HG03135 (cell line): ENCODE results near the gene ZDHHC5.

Experiments used
- ATAC-seq: cut with Tn5 transposase; IDR thresholded peaks from one replicate; pipeline ENCODE4 v1.9.1; 2021; ENCODE audit warnings: mild to moderate bottlenecking, moderate library complexity; ENCODE audit not compliant: unreplicated experiment

ZDHHC5 gene

GRCh38 chr11:57667736-57668433, at the start of gene ZDHHC5:
Gene ZDHHC5 (plus strand): TSS chr11:57668114. CDS start chr11:57673091, 4,977 bp downstream.
- peak; percentile 83 for ATAC-seq

GRCh38 chr11:57618438-57618837, 49.5 kb upstream of the ZDHHC5 start:
- ATAC-seq, result no peak

- no peak for ATAC-seq
Observed at GRCh38 chr11:57619331-57619730, 48.6 kb upstream of the ZDHHC5 start.

- no peak for ATAC-seq
Observed at GRCh38 chr11:57620467-57620866, 47.4 kb upstream of the ZDHHC5 start.

GRCh38 chr11:57622263-57622662, 45.7 kb upstream of the ZDHHC5 start:
- no peak for ATAC-seq

GRCh38 chr11:57624864-57625263, 43.0 kb upstream of the ZDHHC5 start:
- no peak for ATAC-seq

- no peak for ATAC-seq
Observed at GRCh38 chr11:57626895-57627294, 41.0 kb upstream of the ZDHHC5 start.

GRCh38 chr11:57630171-57630570, 37.7 kb upstream of the ZDHHC5 start:
- ATAC-seq, result no peak

GRCh38 chr11:57632116-57632515, 35.8 kb upstream of the ZDHHC5 start:
- ATAC-seq, result no peak

- no peak for ATAC-seq
Observed at GRCh38 chr11:57633394-57634070, 34.4 kb upstream of the ZDHHC5 start.

- ATAC-seq, result no peak
Observed at GRCh38 chr11:57634311-57634710, 33.6 kb upstream of the ZDHHC5 start.

- no peak for ATAC-seq
Observed at GRCh38 chr11:57635246-57635645, 32.7 kb upstream of the ZDHHC5 start.

GRCh38 chr11:57637626-57638004, 30.3 kb upstream of the ZDHHC5 start:
- ATAC-seq, result no peak

GRCh38 chr11:57638005-57638781, 29.7 kb upstream of the ZDHHC5 start:
- ATAC-seq, result no peak

- ATAC-seq, result no peak
Observed at GRCh38 chr11:57638811-57639320, 29.0 kb upstream of the ZDHHC5 start.

- ATAC-seq, result no peak
Observed at GRCh38 chr11:57639321-57640067, 28.4 kb upstream of the ZDHHC5 start.

GRCh38 chr11:57640068-57640800, 27.7 kb upstream of the ZDHHC5 start:
- ATAC-seq, result no peak

- ATAC-seq, result no peak
Observed at GRCh38 chr11:57641011-57641807, 26.7 kb upstream of the ZDHHC5 start.

GRCh38 chr11:57643802-57644201, 24.1 kb upstream of the ZDHHC5 start:
- ATAC-seq, result no peak
